ENCODE data around the gene FIS1.

The FIS1 gene

DNA sequence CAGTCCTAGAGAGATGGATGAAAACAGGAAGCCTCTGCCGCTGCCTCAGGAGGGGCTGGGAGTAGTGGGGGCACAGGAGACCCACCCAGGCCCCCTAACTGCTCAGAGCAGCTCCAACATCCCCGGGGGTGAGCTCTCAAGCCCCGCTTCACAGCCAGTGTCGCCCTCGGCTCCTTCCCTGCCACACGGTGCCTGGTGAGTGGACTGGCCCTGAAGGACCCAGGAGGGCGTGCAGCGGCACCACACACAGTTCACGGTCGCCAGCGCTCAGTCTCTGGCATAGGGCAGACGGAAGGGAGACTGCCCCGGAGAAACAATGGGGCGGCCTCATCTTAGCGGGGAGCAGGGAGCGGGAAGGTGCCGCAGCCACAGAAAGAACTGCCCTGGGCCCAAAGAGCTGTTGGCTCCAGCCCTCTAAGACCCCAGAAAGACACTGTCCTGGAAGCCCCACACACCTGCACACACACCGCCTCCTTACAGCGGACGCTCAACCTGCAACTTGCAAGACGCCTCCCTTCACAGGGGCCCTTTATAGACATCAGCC lies 8.5 kb downstream of the FIS1 start:
- H3K27me3 ChIP-seq (ENCODE audit: insufficient read depth, poor library complexity, severe bottlenecking): no peaks in the 10 kb centered on the region
- H3K36me3 ChIP-seq (ENCODE audit: low read depth): peaks cover 11% of the 10 kb centered on the region
- DNase-seq (ENCODE audit: low spot score) (no peak), ATAC-seq (ENCODE audit: low read depth) (no peak)
- H3K4me3 ChIP-seq (ENCODE audit: severe bottlenecking): no peak overlapping the region
- TF ChIP-seq, protein P1, sequence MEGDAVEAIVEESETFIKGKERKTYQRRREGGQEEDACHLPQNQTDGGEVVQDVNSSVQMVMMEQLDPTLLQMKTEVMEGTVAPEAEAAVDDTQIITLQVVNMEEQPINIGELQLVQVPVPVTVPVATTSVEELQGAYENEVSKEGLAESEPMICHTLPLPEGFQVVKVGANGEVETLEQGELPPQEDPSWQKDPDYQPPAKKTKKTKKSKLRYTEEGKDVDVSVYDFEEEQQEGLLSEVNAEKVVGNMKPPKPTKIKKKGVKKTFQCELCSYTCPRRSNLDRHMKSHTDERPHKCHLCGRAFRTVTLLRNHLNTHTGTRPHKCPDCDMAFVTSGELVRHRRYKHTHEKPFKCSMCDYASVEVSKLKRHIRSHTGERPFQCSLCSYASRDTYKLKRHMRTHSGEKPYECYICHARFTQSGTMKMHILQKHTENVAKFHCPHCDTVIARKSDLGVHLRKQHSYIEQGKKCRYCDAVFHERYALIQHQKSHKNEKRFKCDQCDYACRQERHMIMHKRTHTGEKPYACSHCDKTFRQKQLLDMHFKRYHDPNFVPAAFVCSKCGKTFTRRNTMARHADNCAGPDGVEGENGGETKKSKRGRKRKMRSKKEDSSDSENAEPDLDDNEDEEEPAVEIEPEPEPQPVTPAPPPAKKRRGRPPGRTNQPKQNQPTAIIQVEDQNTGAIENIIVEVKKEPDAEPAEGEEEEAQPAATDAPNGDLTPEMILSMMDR (IDR thresholded peaks at IDR 0.05; ENCODE audit: poor library complexity, severe bottlenecking): no peak
- H3K27ac ChIP-seq (ENCODE audit: poor library complexity, severe bottlenecking): no peak overlapping the region
- H3K9me3 ChIP-seq (ENCODE audit: severe bottlenecking): no peaks in the 10 kb centered on the region
- H3K4me1 ChIP-seq (ENCODE audit: insufficient read depth, poor library complexity, severe bottlenecking): peaks cover 7% of the 10 kb centered on the region

DNA sequence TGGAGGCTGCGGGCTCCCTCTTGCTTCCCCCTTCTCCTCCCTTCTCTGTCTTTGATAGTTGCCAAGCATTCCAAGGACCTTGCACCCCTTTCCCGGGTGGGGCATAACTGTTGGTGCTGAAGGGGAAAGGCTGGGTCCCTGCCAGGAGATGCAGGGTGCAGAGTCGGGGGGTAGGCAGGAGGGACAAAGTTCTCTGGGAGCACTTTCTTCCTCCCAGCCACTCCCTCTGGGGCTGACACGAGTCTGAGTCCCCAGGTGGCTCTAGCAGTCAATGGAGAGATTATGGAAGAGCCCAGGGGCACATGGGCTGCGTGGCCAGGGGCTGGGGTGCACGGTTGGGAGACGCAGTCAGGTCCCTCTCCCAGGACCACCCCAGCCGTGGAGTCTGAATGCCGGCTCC lies 9.4 kb downstream of the FIS1 start:
- H3K27me3 ChIP-seq (ENCODE audit: insufficient read depth, poor library complexity, severe bottlenecking): no peaks in the 10 kb centered on the region
- ATAC-seq (ENCODE audit: low read depth) (no peak), DNase-seq (ENCODE audit: low spot score) (no peak)
- H3K9me3 ChIP-seq (ENCODE audit: severe bottlenecking): no peaks in the 10 kb centered on the region
- H3K27ac ChIP-seq (ENCODE audit: poor library complexity, severe bottlenecking): no peak overlapping the region
- H3K4me3 ChIP-seq (ENCODE audit: severe bottlenecking): no peak overlapping the region
- TF ChIP-seq, protein P1 (IDR thresholded peaks at IDR 0.05; ENCODE audit: poor library complexity, severe bottlenecking): no peak
- peaks cover 3% of the 10 kb centered on the region for H3K36me3 ChIP-seq (ENCODE audit: low read depth)
- peaks cover 7% of the 10 kb centered on the region for H3K4me1 ChIP-seq (ENCODE audit: insufficient read depth, poor library complexity, severe bottlenecking)

DNA sequence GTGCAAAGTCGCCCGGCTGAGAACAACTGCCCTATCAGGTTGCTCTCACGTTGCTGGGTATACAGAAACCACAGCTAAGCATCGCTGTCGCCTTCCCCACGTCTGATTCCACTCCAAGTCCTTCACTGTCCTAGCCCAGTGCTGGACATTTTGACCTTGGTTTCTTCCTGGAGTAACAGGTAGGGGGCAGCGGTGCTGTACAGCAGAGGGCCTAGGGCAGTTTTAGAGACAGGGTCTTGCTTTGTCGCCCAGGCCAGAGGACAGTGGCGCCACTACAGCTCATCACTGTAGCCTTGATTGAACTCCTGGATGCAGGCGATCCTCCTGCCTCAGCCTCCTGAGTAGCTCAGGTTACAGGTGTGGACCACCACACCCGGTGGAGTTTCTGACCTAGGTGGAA lies 9.8 kb downstream of the FIS1 start:
- DNase-seq (ENCODE audit: low spot score) (no peak), ATAC-seq (ENCODE audit: low read depth) (no peak)
- Histone ChIP-seq H3K4me3 (ENCODE audit: severe bottlenecking) (no peak overlapping the region), H3K27me3 (ENCODE audit: insufficient read depth, poor library complexity, severe bottlenecking) (no peaks in the 10 kb centered on the region), H3K36me3 (ENCODE audit: low read depth) (no peaks in the 10 kb centered on the region), H3K4me1 (ENCODE audit: insufficient read depth, poor library complexity, severe bottlenecking) (peaks cover 7% of the 10 kb centered on the region), H3K9me3 (ENCODE audit: severe bottlenecking) (no peaks in the 10 kb centered on the region), H3K27ac (ENCODE audit: poor library complexity, severe bottlenecking) (no peak overlapping the region)
- TF ChIP-seq, protein P1 (IDR thresholded peaks at IDR 0.05; ENCODE audit: poor library complexity, severe bottlenecking): no peak

DNA sequence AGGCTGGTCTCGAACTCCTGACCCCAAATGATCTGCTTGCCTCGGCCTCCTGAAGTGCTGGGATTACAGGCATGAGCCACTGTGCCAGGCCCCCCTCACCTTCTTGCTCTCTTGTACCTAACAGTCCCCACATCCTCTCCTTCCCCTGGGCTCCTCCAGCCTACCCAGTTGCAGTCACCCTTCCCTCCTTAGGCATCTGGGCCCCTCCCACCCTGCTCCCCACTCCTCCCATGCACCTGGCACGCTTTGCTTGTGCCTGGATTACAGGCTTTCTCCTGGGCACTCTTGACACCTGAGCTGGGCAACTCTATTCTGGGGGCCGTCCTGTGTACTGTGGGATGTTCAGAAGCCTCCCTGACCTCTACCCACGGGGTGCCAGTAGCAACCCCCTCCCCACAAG lies 10.2 kb downstream of the FIS1 start:
- ATAC-seq (ENCODE audit: low read depth): no peak
- DNase-seq (ENCODE audit: low spot score): no peak
- H3K27ac ChIP-seq (ENCODE audit: poor library complexity, severe bottlenecking): no peak overlapping the region
- H3K36me3 ChIP-seq (ENCODE audit: low read depth): no peaks in the 10 kb centered on the region
- no peaks in the 10 kb centered on the region for H3K9me3 ChIP-seq (ENCODE audit: severe bottlenecking)
- H3K4me1 ChIP-seq (ENCODE audit: insufficient read depth, poor library complexity, severe bottlenecking): peaks cover 7% of the 10 kb centered on the region
- H3K4me3 ChIP-seq (ENCODE audit: severe bottlenecking): no peak overlapping the region
- TF ChIP-seq, protein P1 (IDR thresholded peaks at IDR 0.05; ENCODE audit: poor library complexity, severe bottlenecking): no peak
- no peaks in the 10 kb centered on the region for H3K27me3 ChIP-seq (ENCODE audit: insufficient read depth, poor library complexity, severe bottlenecking)

DNA sequence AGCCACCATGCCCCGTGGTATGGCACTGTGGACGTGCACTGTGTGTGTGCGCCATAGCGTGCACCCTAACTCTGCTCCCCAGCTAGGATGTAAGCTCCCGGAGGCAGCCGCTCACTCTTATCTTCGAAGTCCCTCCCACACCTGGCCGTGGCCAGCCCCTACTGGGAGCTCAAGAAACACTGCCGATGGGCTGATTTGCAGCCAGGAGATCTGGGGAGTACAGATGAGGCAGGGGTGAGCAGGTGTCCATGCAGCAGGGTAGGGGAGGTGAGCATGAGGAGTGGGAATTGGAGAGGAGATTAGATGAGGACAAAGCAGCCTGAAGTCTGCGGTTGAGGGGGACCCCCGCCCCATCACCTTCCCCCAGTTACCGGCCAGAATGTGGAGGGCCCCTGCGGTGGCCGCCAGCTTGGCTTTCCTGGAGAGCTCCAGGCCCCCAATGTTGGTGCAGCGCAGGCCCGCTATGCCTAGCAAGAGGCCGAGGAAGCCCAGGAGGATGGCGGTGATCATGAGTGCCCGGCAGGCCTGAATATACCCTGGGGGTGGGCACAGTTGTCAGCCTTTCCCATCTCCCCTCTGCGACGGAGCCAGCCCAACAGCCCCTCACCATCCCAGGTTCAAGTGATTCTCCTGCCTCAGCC lies 10.9 kb downstream of the FIS1 start:
- ATAC-seq (ENCODE audit: low read depth): no peak
- no peak for DNase-seq (ENCODE audit: low spot score)
- TF ChIP-seq, protein P1 (IDR thresholded peaks at IDR 0.05; ENCODE audit: poor library complexity, severe bottlenecking): no peak
- no peaks in the 10 kb centered on the region for H3K9me3 ChIP-seq (ENCODE audit: severe bottlenecking)
- H3K27ac ChIP-seq (ENCODE audit: poor library complexity, severe bottlenecking): no peak overlapping the region
- H3K4me1 ChIP-seq (ENCODE audit: insufficient read depth, poor library complexity, severe bottlenecking): peaks cover 7% of the 10 kb centered on the region
- H3K27me3 ChIP-seq (ENCODE audit: insufficient read depth, poor library complexity, severe bottlenecking): no peaks in the 10 kb centered on the region
- H3K36me3 ChIP-seq (ENCODE audit: low read depth): no peaks in the 10 kb centered on the region
- H3K4me3 ChIP-seq (ENCODE audit: severe bottlenecking): no peak overlapping the region
